GM21786 (cell line): ENCODE results near the gene MVP.
"Not testable (repeated sequence)": the region's sequence is repeated elsewhere in the genome, so short reads cannot be mapped to it uniquely, and the experiment has no call there.

Experiments
- ATAC-seq: cut with Tn5 transposase; IDR thresholded peaks from one replicate; pipeline ENCODE4 v1.9.1; 2021; ENCODE audit not compliant: unreplicated experiment

Gene MVP

GRCh38 chr16:29868396-29869009 is 48.2 kb downstream of the MVP start:
- ATAC-seq, result no peak

DNA sequence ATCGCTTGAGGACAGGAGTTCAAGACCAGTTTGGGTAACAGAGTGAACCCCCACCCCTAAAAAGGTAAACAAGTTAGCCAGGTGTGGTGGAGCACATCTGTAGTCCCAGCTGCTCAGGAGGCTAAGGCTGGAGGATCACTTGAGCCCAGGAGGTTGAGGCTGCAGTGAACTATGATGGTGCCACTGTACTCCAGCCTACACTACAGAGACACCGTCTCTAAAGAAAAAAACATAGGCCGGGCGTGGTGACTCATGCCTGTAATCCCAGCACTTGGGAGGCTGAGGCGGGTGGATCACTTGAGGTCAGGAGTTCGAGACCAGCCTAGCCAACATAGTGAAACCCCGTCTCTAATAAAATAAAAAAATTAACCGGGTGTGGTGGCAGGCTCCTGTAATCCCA is 48.8 kb downstream of the MVP start:
- ATAC-seq, result not testable (repeated sequence)

- ATAC-seq, result no peak
Measured at GRCh38 chr16:29871822-29872546, 51.7 kb downstream of the MVP start.

GRCh38 chr16:29873319-29873718 is 53.1 kb downstream of the MVP start:
- no peak for ATAC-seq

- no peak for ATAC-seq
Measured at GRCh38 chr16:29875206-29875605, 54.9 kb downstream of the MVP start.

- ATAC-seq, result no peak
Measured at GRCh38 chr16:29876217-29876593, 55.9 kb downstream of the MVP start.

DNA sequence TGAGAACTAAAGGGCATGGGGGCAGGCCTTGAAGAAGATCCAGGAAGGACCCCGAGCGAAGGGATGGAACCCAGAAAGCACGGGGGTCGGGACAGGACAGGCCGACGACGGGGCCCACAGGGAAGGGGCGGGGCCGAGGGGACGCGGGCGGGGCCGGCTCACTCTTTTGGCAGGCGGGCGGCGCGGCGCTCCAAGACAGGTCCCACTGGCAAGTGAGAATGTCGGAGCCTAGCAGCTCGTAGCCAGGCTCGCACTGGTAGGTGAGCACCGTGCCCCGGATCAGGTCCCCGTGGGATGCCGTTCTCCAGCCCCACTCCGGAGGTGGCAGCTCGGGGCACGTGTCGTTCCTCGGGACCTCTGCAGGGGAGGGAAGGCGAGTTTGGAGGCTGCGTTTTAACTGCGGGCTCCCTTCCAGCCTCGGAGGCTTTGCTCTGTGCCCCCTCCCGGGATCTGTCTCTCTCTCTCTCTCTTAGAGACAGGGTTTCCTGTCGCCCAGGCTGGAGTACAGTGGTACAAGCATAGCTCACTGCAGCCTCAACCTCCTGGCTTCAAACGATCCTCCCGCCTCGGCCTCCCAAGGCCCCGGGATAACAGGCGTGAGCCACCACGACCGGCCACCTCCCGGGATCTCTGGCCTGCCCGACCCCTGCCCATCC is 56.5 kb downstream of the MVP start:
- no peak for ATAC-seq

DNA sequence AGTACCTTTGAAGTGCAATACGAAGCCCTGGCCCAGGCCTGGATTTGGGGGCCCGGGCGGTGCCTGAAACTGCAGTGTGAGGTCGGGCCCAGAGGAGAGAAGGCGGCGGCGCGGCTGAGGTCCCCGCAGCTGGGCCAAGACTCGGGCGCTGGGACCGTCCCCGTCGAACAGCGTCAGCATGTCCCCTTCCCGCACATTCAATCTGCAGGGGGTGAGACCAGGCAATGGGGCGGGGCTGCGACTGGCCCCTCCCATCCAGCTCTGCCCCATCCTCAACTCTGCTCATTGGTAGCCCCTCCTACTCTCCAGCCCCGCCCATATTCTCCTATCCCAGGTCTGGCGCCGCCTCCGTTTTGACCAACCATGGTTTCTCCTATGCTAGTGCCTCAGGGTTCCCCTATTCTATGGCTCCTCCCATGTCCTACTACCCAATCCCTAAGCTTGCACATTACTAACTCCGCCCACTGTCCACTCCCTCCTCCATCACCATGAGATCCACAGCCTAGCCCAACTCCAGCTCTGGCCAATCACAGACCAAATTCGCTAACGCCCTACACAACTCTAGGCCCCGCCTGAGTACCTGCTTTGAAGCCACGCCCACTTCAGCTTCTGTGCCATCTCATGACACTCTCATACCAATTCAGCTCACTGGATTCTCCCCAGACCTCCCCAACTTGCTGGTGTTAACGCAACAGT is 57.2 kb downstream of the MVP start:
- ATAC-seq, result no peak

- ATAC-seq, result no peak
Measured at GRCh38 chr16:29878172-29878571, 57.9 kb downstream of the MVP start.

DNA sequence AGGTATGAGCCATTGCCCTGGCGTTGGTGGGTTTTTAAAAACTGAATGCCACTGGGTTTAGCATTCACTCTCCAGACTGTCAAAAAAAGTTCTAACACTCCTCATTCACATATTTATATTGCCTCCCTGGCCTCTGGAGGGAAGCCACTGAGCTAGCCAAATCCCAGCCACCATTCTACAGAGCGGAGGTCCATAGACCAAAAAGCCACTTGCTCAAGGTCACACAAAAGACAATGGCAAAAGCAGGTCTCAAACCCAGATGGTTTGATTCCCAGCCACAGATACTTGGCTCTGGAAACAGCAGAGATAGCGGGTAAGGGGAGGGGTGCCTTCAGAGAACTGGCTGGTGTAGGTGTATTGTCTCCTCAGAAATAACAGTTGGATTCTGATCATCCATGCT is 60.8 kb downstream of the MVP start:
- ATAC-seq, result no peak

DNA sequence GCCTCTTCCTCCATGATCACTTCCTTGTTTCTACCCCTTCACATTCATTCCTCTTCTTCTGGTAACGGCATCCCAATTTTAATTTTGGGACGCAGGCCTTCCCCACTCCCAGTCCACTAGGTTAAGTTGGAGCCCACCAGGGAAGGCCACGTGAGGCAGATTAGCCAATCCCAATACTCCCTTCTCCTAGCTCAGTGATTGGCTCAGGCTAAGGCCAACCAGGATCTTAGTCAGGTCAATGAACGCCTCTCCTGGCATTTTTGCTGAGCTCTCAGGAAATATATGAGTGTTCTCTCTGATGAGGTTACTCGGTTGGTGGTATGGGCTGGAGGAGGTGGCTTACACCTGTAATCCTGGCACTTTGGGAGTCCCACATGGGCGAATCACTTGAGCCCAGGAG is 63.7 kb downstream of the MVP start:
- no peak for ATAC-seq

GRCh38 chr16:29889372-29889771 is 69.1 kb downstream of the MVP start:
- ATAC-seq, result not testable (repeated sequence)

DNA sequence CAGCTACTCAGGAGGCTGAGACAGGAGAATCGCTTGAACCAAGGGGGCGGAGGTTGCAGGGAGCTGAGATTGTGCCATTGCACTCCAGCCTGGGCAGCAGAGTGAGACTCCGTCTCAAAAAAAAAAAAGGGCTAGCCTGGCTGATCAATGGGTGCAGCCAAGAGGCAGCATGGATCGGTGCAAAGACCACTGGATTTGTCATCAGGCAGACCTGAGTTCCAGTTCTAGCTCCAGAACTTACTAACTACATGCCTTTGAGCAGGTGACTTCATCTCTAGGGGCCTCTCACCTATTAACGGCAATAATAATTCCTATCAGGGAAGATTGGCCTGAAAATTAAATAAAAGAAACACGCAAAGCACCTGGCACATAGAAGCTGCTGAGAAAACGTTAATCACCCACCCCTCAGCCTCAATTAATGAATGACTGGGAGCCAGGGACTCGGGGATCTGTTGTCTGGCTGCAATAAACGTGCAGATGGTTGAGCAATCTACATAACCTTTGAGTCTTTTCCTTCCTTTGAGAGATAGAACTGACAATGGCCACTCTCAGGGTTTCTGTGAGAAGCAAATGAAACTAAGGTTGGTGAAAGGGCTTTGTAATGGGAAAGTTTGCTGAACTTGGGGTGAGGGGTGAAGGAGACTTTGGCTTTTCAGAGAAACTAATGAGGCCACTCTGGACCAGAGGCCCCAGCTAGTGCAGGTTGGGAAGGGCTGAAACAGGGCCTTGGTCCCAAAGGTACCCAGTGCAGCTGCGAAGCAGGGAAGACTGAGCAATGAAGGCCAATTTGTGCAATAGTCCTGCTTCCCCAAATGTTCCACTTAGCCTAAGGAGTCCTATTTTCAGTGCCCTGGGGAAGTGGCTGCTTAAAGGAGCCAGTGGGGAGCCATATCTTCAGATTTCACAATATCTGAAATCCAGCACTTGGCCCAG is 71.5 kb downstream of the MVP start:
- no peak for ATAC-seq

DNA sequence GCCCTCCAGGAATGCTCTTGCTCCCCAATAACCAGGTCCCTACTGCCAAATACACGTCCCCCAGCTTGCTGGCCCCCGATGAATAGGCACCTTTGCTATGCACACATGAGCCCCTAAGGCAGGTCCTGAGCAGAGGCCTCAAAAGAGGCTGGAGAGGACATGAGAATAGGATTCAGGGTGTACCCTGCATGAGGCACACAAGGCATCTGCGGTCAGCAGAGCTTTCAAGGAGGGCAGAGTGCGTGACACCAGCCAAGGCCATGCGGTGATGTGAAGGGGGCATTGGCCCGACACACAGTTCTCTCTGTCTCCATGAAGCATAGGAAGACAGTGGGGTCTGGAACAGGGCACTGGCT is 72.2 kb downstream of the MVP start:
- ATAC-seq, result no peak

- no peak for ATAC-seq
Measured at GRCh38 chr16:29893553-29893952, 73.3 kb downstream of the MVP start.

- ATAC-seq, result no peak
Measured at GRCh38 chr16:29894352-29894751, 74.1 kb downstream of the MVP start.

DNA sequence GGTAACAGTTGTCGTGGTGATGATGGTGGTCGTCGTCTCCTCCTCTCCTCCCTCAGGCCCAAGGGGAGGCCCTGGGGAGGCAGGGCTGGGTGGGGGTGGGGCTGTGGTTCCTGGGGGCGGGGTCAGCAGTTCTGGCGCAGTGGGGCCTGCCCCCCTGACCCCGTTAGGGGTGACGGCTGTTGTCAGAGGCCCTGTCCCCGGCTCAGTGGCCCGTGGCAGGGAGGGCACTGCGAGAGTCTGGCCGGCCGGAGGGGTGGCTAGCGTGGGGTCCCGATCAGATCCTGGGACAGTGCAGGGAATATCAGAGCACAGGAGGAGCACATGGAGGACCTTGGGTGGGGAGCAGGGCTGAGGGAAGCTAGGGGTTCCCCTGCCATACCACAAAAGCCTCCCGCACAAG is 76.6 kb downstream of the MVP start:
- ATAC-seq, result no peak

DNA sequence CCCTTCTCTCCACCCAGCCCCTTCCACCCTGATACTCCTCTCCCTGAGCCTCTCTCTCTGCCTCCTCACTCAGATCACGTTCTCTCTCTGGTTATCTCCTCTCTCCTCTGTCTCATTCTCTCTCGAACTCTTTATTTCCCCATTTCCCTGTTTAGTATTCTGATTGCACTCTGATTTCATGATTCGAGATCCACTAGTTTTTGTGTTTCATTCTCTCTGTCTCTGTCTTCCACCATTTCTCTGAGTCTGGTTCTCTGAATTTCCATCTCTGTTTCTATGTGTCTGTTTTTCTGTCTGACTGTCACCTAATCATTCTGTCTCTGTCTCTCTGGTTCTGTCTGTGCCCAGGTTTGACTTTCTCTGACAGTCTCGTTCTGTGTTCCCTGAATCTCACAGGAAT is 77.1 kb downstream of the MVP start:
- ATAC-seq, result no peak
